ENCODE data around the gene SPARCL1.

The SPARCL1 gene

DNA sequence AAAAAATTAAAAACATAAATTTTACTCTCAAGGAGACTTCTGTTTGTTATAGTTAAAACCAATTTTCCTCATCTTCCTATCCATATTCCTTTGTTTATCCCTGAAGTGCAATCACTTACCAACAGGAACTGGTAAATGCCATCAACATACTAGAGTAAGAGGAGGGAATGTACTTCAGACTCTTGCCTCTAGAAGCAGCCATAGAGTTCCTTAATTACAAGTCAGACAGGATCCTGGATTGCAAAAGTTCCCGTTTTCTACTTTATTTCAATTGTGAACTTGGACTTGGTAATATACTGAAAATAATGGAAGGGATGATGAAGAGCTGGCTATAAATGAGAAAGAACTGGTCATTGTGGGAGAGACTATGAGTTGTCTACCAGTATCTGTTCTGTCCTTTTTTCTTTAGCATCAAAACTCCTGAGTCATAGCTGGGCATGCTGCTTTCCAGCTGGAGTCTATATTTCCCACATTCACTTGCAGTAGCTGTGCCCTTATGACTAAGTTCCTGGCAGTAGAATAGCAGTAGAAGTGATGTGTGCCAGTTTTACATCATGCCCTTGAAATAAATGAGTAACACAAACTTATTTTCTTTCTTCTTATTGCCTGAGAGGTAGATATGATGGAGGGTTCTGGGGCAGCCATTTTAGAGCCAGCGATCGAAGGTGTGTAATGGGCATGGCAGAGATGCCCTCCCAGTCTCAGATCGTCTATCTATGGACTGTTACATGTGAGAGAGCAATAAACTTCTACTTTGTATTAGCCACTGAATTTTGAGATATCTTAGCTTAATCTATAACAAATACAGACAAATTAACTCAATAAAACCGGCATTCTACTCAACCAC, 26.8 kb upstream of the SPARCL1 start:
- Histone ChIP-seq H3K4me3 (ENCODE audit: low read length) (no peak overlapping the region), H3K27me3 (ENCODE audit: insufficient read depth, low read length) (no peaks in the 10 kb centered on the region), H3K36me3 (ENCODE audit: insufficient read depth, low read length) (no peaks in the 10 kb centered on the region), H3K4me1 (ENCODE audit: insufficient read depth, low read length) (no peaks in the 10 kb centered on the region), H3K9me3 (ENCODE audit: low read length) (peaks cover 3% of the 10 kb centered on the region), H2AFZ (ENCODE audit: low read depth, low read length) (no peak overlapping the region)

DNA sequence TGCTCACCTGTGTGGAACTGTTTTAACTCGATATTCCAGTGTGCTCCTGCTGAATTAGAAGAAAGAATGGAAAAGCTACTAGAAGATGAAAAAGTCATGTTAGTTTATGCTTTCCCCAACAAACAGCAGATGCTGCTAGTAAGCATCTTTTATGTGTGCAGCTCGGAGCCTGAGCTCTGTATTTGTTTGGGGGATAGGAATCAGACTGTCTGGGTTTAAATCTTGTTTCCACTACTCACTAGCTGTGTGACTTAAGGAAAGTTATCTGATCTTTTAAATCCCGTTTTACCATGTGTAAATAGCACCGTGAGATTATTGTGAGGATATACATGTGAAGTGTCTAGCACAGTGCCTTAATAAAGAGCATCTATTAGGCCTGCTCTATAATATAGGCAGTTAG, 24.0 kb upstream of the SPARCL1 start:
- H3K9me3 ChIP-seq (ENCODE audit: low read length), result no peaks in the 10 kb centered on the region
- no peak overlapping the region for H2AFZ ChIP-seq (ENCODE audit: low read depth, low read length)

DNA sequence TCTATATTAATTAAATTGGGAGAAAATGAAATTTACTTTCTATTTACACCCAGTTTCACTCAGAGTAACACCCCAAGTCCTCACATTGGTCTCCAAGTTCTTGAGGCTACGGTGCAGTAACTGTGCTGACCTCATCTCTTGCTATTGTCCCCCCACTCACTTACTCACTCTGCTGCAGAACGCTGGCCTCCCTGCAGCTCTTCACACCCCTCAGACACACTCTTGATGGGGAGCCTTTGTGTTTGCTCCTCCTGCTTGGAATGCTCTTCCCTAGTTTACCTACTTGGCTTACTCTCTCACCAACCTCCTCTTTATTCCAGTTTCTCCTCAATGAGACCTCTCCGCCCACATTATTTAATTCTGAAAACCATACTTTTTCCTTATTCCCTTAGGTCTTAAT, 22.2 kb upstream of the SPARCL1 start:
- no peaks in the 10 kb centered on the region for H3K36me3 ChIP-seq (ENCODE audit: insufficient read depth, low read length)
- H3K4me1 ChIP-seq (ENCODE audit: insufficient read depth, low read length), result peaks cover 5% of the 10 kb centered on the region
- H3K9me3 ChIP-seq (ENCODE audit: low read length), result no peaks in the 10 kb centered on the region
- H2AFZ ChIP-seq (ENCODE audit: low read depth, low read length), result no peak overlapping the region
- no peaks in the 10 kb centered on the region for H3K27me3 ChIP-seq (ENCODE audit: insufficient read depth, low read length)
- no peak overlapping the region for H3K4me3 ChIP-seq (ENCODE audit: low read length)

More for the DNA sequence above, 24.0 kb upstream of the SPARCL1 start:
- Histone ChIP-seq H3K27me3 (ENCODE audit: insufficient read depth, low read length) (no peaks in the 10 kb centered on the region), H3K4me3 (ENCODE audit: low read length) (no peak overlapping the region), H3K36me3 (ENCODE audit: insufficient read depth, low read length) (no peaks in the 10 kb centered on the region), H3K4me1 (ENCODE audit: insufficient read depth, low read length) (peaks cover 5% of the 10 kb centered on the region)

DNA sequence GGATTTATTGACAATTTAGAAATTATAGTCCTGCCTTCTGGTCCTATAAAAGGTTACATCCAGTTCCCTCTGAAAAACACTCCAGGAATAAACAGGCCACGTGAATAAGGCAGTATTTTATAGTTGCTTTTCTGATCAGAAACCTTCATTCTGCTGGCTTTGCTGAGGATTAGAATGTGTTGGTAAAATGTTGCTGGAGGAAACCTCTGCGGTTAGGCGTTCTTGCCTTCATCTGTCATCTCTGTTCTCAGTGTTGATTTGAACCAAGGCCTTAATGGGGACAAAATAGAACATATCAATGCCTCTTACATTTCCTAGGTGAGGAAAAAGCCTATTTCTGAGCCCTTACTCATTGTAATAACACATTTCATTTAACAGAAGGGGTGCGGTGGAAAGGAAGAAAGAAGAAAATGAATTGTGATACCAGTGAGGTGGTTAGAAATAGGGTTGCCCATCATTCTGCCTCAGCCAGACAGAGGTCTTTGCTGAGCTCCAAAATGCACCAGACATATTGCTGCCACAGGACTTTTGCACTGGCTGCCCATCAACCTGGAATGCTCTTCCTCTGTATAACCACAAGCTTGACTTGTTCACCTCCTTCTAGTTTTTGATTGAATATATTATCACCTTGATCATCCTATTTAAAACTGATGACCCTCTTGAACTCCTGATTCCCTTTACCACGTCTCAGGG, 18.0 kb upstream of the SPARCL1 start:
- Histone ChIP-seq H3K4me3 (ENCODE audit: low read length) (no peak overlapping the region), H3K4me1 (ENCODE audit: insufficient read depth, low read length) (peaks cover 5% of the 10 kb centered on the region), H3K9me3 (ENCODE audit: low read length) (no peaks in the 10 kb centered on the region), H3K27me3 (ENCODE audit: insufficient read depth, low read length) (no peaks in the 10 kb centered on the region), H2AFZ (ENCODE audit: low read depth, low read length) (no peak overlapping the region), H3K36me3 (ENCODE audit: insufficient read depth, low read length) (no peaks in the 10 kb centered on the region)

GRCh38 chr4:87545052-87545451, 15.9 kb upstream of the SPARCL1 start:
- Histone ChIP-seq H3K36me3 (ENCODE audit: insufficient read depth, low read length) (no peaks in the 10 kb centered on the region), H3K4me1 (ENCODE audit: insufficient read depth, low read length) (peaks cover 13% of the 10 kb centered on the region), H3K4me3 (ENCODE audit: low read length) (no peak overlapping the region), H3K27me3 (ENCODE audit: insufficient read depth, low read length) (no peaks in the 10 kb centered on the region), H2AFZ (ENCODE audit: low read depth, low read length) (no peak overlapping the region), H3K9me3 (ENCODE audit: low read length) (no peaks in the 10 kb centered on the region)

DNA sequence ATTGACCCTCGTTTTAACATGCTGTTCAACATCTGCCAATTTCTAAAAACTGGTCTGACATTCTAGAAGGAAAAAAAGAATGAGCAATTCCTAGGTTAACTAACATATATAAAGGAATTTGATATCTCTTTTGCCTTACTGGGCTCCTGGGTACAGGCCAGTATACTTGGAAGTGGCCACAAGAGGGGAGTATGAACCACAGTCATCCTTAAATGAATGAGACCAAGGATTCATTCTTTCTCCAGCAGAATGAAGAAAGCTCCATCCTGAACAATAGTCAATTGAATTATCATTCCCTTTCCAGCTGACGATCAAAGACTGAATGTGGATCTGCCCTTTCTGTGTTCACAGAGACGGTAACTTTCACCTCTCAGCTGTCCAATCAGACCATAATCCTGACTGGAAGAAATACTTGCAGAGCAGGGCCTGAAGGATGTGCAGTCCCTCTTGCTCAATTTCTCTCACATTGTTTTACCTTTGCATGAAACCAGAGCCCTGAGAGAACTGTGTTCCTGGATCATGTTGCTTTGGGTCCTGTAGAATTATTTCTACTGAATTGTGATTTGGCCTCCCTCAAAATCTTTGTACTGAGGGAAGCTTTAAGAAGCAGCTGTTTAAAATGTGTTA, 14.8 kb upstream of the SPARCL1 start:
- no peaks in the 10 kb centered on the region for H3K27me3 ChIP-seq (ENCODE audit: insufficient read depth, low read length)
- H2AFZ ChIP-seq (ENCODE audit: low read depth, low read length), result no peak overlapping the region
- H3K4me3 ChIP-seq (ENCODE audit: low read length), result no peak overlapping the region
- peaks cover 8% of the 10 kb centered on the region for H3K4me1 ChIP-seq (ENCODE audit: insufficient read depth, low read length)
- H3K9me3 ChIP-seq (ENCODE audit: low read length), result no peaks in the 10 kb centered on the region
- H3K36me3 ChIP-seq (ENCODE audit: insufficient read depth, low read length), result no peaks in the 10 kb centered on the region

- peaks cover 8% of the 10 kb centered on the region for H3K4me1 ChIP-seq (ENCODE audit: insufficient read depth, low read length)
- no peaks in the 10 kb centered on the region for H3K36me3 ChIP-seq (ENCODE audit: insufficient read depth, low read length)
- H3K9me3 ChIP-seq (ENCODE audit: low read length), result no peaks in the 10 kb centered on the region
- no peak overlapping the region for H2AFZ ChIP-seq (ENCODE audit: low read depth, low read length)
- H3K4me3 ChIP-seq (ENCODE audit: low read length), result no peak overlapping the region
- no peaks in the 10 kb centered on the region for H3K27me3 ChIP-seq (ENCODE audit: insufficient read depth, low read length)
These were observed 13.6 kb upstream of the SPARCL1 start for GRCh38 chr4:87542734-87543312.

DNA sequence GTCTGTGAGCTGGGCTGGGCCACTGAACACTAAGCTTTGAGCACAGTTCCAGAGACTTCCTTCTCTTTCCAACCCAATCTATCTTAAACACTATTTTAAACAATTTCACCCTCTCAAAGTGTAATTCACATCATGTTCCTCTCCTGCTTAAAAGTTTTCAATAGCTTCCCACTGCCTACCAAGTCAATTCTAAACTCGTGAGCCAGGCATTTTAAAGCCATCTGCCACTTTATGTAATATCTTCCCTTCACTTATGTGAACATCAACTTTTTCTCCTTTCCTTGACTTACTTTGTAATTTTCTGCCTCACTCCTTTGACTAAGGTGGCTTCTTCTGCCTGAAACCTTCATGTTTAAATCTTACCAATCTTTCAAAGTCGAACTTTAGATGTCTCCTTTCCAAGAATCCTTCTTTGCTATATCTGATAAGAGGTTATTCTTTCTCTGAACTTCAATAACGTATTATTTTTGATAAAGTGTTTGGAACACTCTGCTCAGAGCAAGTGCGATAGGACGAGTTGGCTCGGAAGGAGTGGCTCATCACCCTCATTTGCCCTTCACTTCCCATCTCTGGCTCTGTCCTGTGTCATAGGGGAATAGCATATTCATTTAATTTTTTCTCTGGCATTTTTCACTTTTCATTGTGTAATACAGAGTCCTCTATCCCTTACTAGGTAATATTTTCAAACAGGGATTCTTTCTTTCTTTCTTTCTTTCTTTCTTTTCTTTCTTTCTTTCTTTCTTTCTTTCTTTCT, 13.0 kb upstream of the SPARCL1 start:
- H3K27me3 ChIP-seq (ENCODE audit: insufficient read depth, low read length), result no peaks in the 10 kb centered on the region
- peak overlapping the region; percentile 37 for H2AFZ ChIP-seq (ENCODE audit: low read depth, low read length)
- H3K4me1 ChIP-seq (ENCODE audit: insufficient read depth, low read length), result peaks cover 8% of the 10 kb centered on the region
- H3K36me3 ChIP-seq (ENCODE audit: insufficient read depth, low read length), result no peaks in the 10 kb centered on the region
- H3K9me3 ChIP-seq (ENCODE audit: low read length), result no peaks in the 10 kb centered on the region
- H3K4me3 ChIP-seq (ENCODE audit: low read length), result no peak overlapping the region

GRCh38 chr4:87541521-87541920, 12.3 kb upstream of the SPARCL1 start:
- Histone ChIP-seq H3K4me3 (ENCODE audit: low read length) (no peak overlapping the region), H3K4me1 (ENCODE audit: insufficient read depth, low read length) (peaks cover 8% of the 10 kb centered on the region), H3K27me3 (ENCODE audit: insufficient read depth, low read length) (no peaks in the 10 kb centered on the region), H2AFZ (ENCODE audit: low read depth, low read length) (peak overlapping the region; percentile 37), H3K36me3 (ENCODE audit: insufficient read depth, low read length) (no peaks in the 10 kb centered on the region), H3K9me3 (ENCODE audit: low read length) (no peaks in the 10 kb centered on the region)

GRCh38 chr4:87540146-87541058, 11.2 kb upstream of the SPARCL1 start:
- Histone ChIP-seq H3K4me3 (ENCODE audit: low read length) (no peak overlapping the region), H3K36me3 (ENCODE audit: insufficient read depth, low read length) (no peaks in the 10 kb centered on the region), H3K9me3 (ENCODE audit: low read length) (no peaks in the 10 kb centered on the region), H3K27me3 (ENCODE audit: insufficient read depth, low read length) (no peaks in the 10 kb centered on the region), H3K4me1 (ENCODE audit: insufficient read depth, low read length) (peaks cover 8% of the 10 kb centered on the region), H2AFZ (ENCODE audit: low read depth, low read length) (no peak overlapping the region)

DNA sequence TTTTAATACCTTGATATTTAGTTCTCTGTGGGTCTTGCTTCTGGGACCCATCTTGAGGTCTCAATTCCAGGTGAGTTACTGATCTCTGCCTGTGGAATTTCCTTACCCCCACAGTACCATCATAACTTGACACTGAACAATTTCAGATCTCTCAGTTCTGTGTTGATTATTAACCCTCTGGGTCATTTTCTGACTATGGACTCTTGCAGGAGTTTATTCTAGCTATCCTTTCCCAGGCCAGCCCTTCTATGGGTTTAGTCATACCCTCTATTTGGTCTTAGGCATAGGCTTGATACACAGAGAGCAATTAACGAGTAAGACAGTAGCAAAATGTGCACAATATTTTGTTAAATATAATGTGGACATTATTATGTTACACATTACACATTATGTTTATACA, 3.7 kb upstream of the SPARCL1 start:
- no peaks in the 10 kb centered on the region for H3K36me3 ChIP-seq (ENCODE audit: insufficient read depth, low read length)
- peaks cover 21% of the 10 kb centered on the region for H3K4me1 ChIP-seq (ENCODE audit: insufficient read depth, low read length)
- no peak overlapping the region for H2AFZ ChIP-seq (ENCODE audit: low read depth, low read length)
- H3K27me3 ChIP-seq (ENCODE audit: insufficient read depth, low read length), result no peaks in the 10 kb centered on the region
- no peak overlapping the region for H3K4me3 ChIP-seq (ENCODE audit: low read length)
- H3K9me3 ChIP-seq (ENCODE audit: low read length), result no peaks in the 10 kb centered on the region

DNA sequence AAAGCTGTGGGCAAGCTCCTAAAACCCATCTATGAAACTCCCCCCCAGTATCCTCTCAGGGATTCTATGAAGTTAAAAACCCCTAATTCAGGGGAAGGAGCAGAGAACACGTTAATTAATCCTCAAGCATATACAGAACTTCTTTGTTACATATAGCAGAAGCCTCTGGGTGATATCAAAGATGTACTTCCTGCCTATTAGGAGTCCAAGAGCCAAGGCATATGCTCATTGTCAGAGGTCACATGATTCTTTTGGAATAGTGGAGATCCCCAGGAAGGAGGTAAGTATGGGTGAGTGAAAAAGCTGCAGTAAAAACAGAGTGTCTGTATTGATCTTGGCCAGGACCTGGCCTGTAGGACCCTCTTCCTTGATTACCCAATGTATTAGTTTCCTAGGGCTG, 2.9 kb upstream of the SPARCL1 start:
- Histone ChIP-seq H3K9me3 (ENCODE audit: low read length) (no peaks in the 10 kb centered on the region), H3K27me3 (ENCODE audit: insufficient read depth, low read length) (no peaks in the 10 kb centered on the region), H3K4me1 (ENCODE audit: insufficient read depth, low read length) (peaks cover 29% of the 10 kb centered on the region), H2AFZ (ENCODE audit: low read depth, low read length) (no peak overlapping the region), H3K4me3 (ENCODE audit: low read length) (no peak overlapping the region), H3K36me3 (ENCODE audit: insufficient read depth, low read length) (no peaks in the 10 kb centered on the region)
